Measurements from ENCODE around the gene XPA. TPM values are rescaled to one million over a fixed set of nuclear protein-coding genes. Genes with fewer than 3 reads are reported as not detected.

XPA gene
- total and polyA plus RNA-seq, 10 of the 15 experiments (the other 5 are each of a cell fraction or from before 2014, with no cell fraction given), result 6.2 to 19.9 (median 12.3) TPM

- in situ Hi-C loops (cut with MboI) (loop anchor here (10.0 kb wide), 1 partner anchor 542 kb away; no protein-coding TSS in a partner anchor), intact Hi-C loops (cut with micrococcal nuclease; ENCODE audit: unreplicated experiment) (no loop called here)
- Histone ChIP-seq H3K4me1 (ENCODE audit: control insufficient read depth, insufficient read depth, low read length) (no peaks in the 10 kb centered on the region), H2AFZ (ENCODE audit: control insufficient read depth, low read depth, low read length) (no peak overlapping the region), H3K36me3 (ENCODE audit: control insufficient read depth in 2 of 2, insufficient read depth in 2 of 2, low read length in 1 of 2) (no peaks in the 10 kb centered on the region), H3K27ac (ENCODE audit: control insufficient read depth, insufficient read depth) (no peak overlapping the region), H3K27me3 (replicated peaks in 1 of 2; ENCODE audit: control insufficient read depth in 2 of 2, insufficient read depth in 2 of 2, low read length in 1 of 2) (peaks cover 0 to 6% of the 10 kb centered on the region in 2 experiments; a peak in 3 of 4 replicates), H4K20me1 (ENCODE audit: control insufficient read depth, insufficient read depth) (no peaks in the 10 kb centered on the region), H3K4me3 (no peak overlapping the region), H3K9me3 (replicated peaks; ENCODE audit: control insufficient read depth, insufficient read depth, low read length) (no peaks in the 10 kb centered on the region), H3K79me2 (ENCODE audit: control insufficient read depth, insufficient read depth, low read length) (no peaks in the 10 kb centered on the region), H3K4me2 (ENCODE audit: control insufficient read depth, insufficient read depth) (no peak overlapping the region), H3K9ac (ENCODE audit: control insufficient read depth, insufficient read depth, low read length) (no peak overlapping the region)
- 20% methylated on average over 2 of the region's 2 CpGs for WGBS (ENCODE audit: insufficient coverage, insufficient replicate concordance, low lambda C conversion rate, missing lambda C conversion rate)
- DNase-seq (ENCODE audit: low read depth, low spot score), result no peak
- RAD21 ChIA-PET (ENCODE audit: unreplicated experiment), result no interaction called here
- TF ChIP-seq ZBTB33 (IDR thresholded peaks at IDR 0.05), result no peak
- TF ChIP-seq TCF3 (IDR thresholded peaks at IDR 0.05; ENCODE audit: borderline replicate concordance, insufficient read depth, low read depth, low read length), result no peak
- no peak for TF ChIP-seq RAD21 (IDR thresholded peaks at IDR 0.05; ENCODE audit: insufficient read depth, low read depth, low read length)
- no peak for TF ChIP-seq ZNF274 (IDR thresholded peaks at IDR 0.05; ENCODE audit: insufficient read depth, insufficient read length)
- no peak for TF ChIP-seq SMC3 (IDR thresholded peaks at IDR 0.05; ENCODE audit: borderline replicate concordance, low read length)
- no peak for TF ChIP-seq IRF5 (IDR thresholded peaks at IDR 0.05; ENCODE audit: borderline replicate concordance)
- no peak for TF ChIP-seq ASH2L (IDR thresholded peaks at IDR 0.05; ENCODE audit: borderline replicate concordance, low read depth)
- TF ChIP-seq RFX5 (IDR thresholded peaks at IDR 0.05; ENCODE audit: low read depth, low read length), result no peak
- POLR2A ChIA-PET, result no interaction called here
- SMC1A ChIA-PET (ENCODE audit: uncharacterized antibody, unreplicated experiment), result no interaction called here
- FAIRE-seq, result no peak
- BruUV-seq (replicated peaks), result no TSS peak
- ATAC-seq, result no peak
- CTCF ChIA-PET, result no interaction called here
Observed at GRCh38 chr9:97722331-97722730, 25.2 kb upstream of the XPA start.

Data from GM12878 (cell line).